Adrenal gland (tissue), 5 donors: ENCODE results near the gene FAM174C.

Experiments
- POLR2A ChIP-seq, 2 donors: fragments of 450-650 bp; IDR thresholded peaks; one replicate each; pipeline ENCODE4 v1.6.1; 2017; ENCODE audit warnings: antibody characterized with exemption in 2 of 2, mild to moderate bottlenecking in 2 of 2, moderate library complexity in 1 of 2
- TF ChIP-seq, protein P1 (sequence below), 6 experiments: fragments of 450-650 bp in 4 of 6; fragments of 200-600 bp in 2 of 6; sonication (generic) in 1 of 6; IDR thresholded peaks; 1 replicate in 5 of 6; 2 replicates in 1 of 6; pipeline versions ENCODE4 v1.5.1 to v1.8.0; 2016 to 2021; ENCODE audit warnings: antibody characterized with exemption in 6 of 6, mild to moderate bottlenecking in 2 of 6, moderate library complexity in 1 of 6
- donor health status: DM: no; HTN: no; CAD: no.

DNA sequence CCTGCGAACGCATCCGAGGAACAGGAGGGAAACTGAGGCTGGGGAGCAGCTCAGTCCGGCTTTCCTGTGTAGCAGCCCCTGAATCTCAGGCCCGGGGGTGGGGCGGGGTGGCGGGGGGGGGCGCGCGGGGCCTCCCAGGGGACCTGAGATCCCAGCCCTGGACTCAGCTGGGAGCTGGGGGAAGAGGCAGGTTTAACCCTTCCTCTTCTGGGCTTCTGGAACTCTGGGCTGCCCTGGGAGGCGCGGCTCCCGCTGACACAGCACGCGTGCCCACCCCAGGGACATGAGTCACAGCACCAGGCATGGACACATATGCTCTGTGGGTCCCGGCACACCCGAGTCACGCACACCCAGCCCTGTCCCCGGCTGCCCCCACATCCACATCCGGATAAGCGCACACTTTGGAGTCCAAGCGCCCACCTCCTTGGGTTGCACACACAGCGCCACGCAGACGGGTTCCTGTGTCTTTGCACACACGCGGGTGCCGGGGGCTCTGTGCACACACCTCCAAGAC, 9.7 kb upstream of the FAM174C start:
- no peak for TF ChIP-seq POLR2A (IDR thresholded peaks at IDR 0.05)
- TF ChIP-seq, protein P1, sequence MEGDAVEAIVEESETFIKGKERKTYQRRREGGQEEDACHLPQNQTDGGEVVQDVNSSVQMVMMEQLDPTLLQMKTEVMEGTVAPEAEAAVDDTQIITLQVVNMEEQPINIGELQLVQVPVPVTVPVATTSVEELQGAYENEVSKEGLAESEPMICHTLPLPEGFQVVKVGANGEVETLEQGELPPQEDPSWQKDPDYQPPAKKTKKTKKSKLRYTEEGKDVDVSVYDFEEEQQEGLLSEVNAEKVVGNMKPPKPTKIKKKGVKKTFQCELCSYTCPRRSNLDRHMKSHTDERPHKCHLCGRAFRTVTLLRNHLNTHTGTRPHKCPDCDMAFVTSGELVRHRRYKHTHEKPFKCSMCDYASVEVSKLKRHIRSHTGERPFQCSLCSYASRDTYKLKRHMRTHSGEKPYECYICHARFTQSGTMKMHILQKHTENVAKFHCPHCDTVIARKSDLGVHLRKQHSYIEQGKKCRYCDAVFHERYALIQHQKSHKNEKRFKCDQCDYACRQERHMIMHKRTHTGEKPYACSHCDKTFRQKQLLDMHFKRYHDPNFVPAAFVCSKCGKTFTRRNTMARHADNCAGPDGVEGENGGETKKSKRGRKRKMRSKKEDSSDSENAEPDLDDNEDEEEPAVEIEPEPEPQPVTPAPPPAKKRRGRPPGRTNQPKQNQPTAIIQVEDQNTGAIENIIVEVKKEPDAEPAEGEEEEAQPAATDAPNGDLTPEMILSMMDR (IDR thresholded peaks at IDR 0.05): no peak
